ENCODE measurements around the gene ATP1A3. TPM values are rescaled to one million over a fixed set of nuclear protein-coding genes. Genes with fewer than 3 reads are reported as not detected.

ATP1A3 gene
- total RNA-seq, 2 donors from 2014 or later = 81.4 to 223 TPM

DNA sequence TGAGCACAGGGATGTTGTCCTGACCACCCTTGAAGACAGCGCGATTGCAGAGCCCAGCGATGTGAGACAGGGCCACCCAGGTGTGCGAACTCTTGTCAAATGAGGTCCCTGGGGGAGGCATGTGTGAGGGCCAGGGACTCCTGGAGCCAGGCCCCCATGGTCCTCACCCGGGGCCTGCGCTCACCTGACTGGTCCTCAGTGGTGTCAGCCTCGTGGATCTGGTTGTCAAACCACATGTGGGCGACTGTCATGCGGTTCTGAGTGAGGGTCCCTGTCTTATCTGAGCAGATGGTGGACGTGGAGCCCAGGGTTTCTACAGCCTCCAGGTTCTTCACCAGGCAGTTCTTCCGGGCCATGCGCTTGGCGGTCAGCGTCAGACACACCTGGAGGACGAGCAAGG is 12.3 kb downstream of the ATP1A3 start:
- DNase-seq (ENCODE audit: low spot score) = no peak
- H3K27ac ChIP-seq = no peak overlapping the region
- H3K4me3 ChIP-seq = no peak overlapping the region
- TF ChIP-seq CTCF (IDR thresholded peaks at IDR 0.05) = no peak
- H3K36me3 ChIP-seq = peaks cover 45% of the 10 kb centered on the region
- no peaks in the 10 kb centered on the region for H3K9me3 ChIP-seq
- H3K4me1 ChIP-seq = peaks cover 0 to 4% of the 10 kb centered on the region in 2 donors
- no peaks in the 10 kb centered on the region for H3K27me3 ChIP-seq

DNA sequence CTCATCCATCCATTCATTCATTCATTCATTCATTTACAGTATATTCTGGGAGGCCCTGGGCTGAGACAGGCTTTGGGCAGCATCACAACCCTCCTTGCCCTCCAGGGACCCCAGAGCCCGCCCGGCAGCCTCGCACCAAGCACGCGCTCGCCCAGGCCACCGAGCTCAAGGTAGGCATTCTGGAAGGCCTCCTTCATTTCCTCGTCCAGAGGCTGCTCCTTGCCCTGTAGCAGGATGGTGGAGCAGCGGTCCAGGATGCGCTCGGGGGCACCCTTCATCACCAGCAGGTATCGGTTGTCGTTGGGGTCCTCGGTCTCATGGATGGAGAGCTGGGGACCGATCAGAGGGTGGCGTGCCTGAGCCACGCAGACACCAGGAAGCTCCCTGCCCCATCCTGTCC is 15.6 kb downstream of the ATP1A3 start:
- Histone ChIP-seq H3K27ac (no peak overlapping the region), H3K27me3 (no peaks in the 10 kb centered on the region), H3K4me3 (no peak overlapping the region), H3K9me3 (no peaks in the 10 kb centered on the region), H3K36me3 (peaks cover 46% of the 10 kb centered on the region), H3K4me1 (peaks cover 0 to 4% of the 10 kb centered on the region in 2 donors)
- no peak for TF ChIP-seq CTCF (IDR thresholded peaks at IDR 0.05)
- no peak for DNase-seq (ENCODE audit: low spot score)

- Histone ChIP-seq H3K9me3 (no peaks in the 10 kb centered on the region), H3K27me3 (no peaks in the 10 kb centered on the region), H3K4me1 (peaks cover 0 to 4% of the 10 kb centered on the region in 2 donors), H3K27ac (no peak overlapping the region), H3K36me3 (peaks cover 46% of the 10 kb centered on the region), H3K4me3 (no peak overlapping the region)
- DNase-seq (ENCODE audit: low spot score) = no peak
- TF ChIP-seq CTCF (IDR thresholded peaks at IDR 0.05) = no peak
Observed at GRCh38 chr19:41977916-41978315, 16.1 kb downstream of the ATP1A3 start.

DNA sequence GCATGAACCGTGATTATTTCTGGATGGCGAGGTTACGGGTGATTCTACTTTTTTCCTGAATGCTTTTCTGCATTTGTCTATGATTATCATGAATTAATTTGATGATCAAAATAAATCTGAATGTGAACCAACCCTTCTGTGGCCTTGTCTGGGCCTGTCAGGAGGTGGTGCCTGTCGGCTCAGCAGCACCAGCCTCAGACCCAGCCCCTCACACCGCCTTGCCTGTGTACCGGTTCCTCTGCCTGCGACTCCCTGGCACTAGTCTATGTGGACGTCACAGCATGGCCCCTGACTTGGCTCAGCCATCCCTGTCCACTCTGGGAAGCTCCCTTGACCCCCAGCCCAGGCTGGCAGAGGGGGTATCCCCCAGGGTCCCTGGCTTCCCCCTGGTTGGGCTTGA is 19.4 kb downstream of the ATP1A3 start:
- H3K4me1 ChIP-seq = peaks cover 0 to 4% of the 10 kb centered on the region in 2 donors
- H3K27me3 ChIP-seq = no peaks in the 10 kb centered on the region
- no peak for TF ChIP-seq CTCF (IDR thresholded peaks at IDR 0.05)
- no peak overlapping the region for H3K4me3 ChIP-seq
- H3K36me3 ChIP-seq = peaks cover 50% of the 10 kb centered on the region
- no peak for DNase-seq (ENCODE audit: low spot score)
- no peaks in the 10 kb centered on the region for H3K9me3 ChIP-seq
- H3K27ac ChIP-seq = peak overlapping the region in 1 of 2 donors; percentile 51

DNA sequence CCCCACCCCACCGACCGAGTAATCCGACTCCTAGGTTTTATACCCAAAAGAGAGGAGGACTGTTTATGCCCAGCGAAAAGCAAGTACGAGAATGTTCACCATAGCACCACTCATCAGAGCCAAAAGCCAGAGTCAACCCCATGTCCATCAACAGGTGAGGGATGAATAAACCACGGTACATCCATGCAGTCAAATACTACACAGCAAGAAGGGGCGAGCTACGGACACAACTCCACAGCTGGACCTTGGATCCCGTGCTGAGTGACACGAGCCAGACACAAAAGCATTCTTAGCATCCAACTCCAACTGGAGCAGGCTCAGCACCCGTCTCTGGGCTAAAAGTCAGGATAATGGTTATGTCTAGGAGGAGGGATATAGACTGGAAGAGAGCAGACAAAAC is 22.7 kb downstream of the ATP1A3 start:
- Histone ChIP-seq H3K9me3 (no peaks in the 10 kb centered on the region), H3K4me3 (no peak overlapping the region), H3K27me3 (no peaks in the 10 kb centered on the region), H3K27ac (no peak overlapping the region), H3K4me1 (no peaks in the 10 kb centered on the region), H3K36me3 (peaks cover 59% of the 10 kb centered on the region)
- DNase-seq (ENCODE audit: low spot score) = no peak
- TF ChIP-seq CTCF (IDR thresholded peaks at IDR 0.05) = no peak

GRCh38 chr19:41969772-41970458 is 24.1 kb downstream of the ATP1A3 start:
- peaks cover 48% of the 10 kb centered on the region for H3K36me3 ChIP-seq
- no peaks in the 10 kb centered on the region for H3K4me1 ChIP-seq
- H3K9me3 ChIP-seq = no peaks in the 10 kb centered on the region
- H3K27me3 ChIP-seq = no peaks in the 10 kb centered on the region
- H3K4me3 ChIP-seq = no peak overlapping the region
- TF ChIP-seq CTCF (IDR thresholded peaks at IDR 0.05) = no peak
- H3K27ac ChIP-seq = no peak overlapping the region
- no peak for DNase-seq (ENCODE audit: low spot score)

All from right atrium auricular region (tissue), 2 donors.